HG03159 (cell line): ENCODE data around the gene AKAP7.
"Not testable (repeated sequence)": the region's sequence is repeated elsewhere in the genome, so short reads cannot be mapped to it uniquely, and the experiment has no call there.

Experiments
- ATAC-seq: cut with Tn5 transposase; IDR thresholded peaks from one replicate; pipeline ENCODE4 v1.9.1; 2021; ENCODE audit warnings: mild to moderate bottlenecking, moderate library complexity; ENCODE audit not compliant: unreplicated experiment

AKAP7 gene

GRCh38 chr6:131135244-131136020 is at the start of gene AKAP7:
TSS of gene AKAP7 (plus strand) at chr6:131135467. CDS start at chr6:131135764, 297 bp downstream.
- ATAC-seq, result peak; percentile 74

- ATAC-seq, result not testable (repeated sequence)
Observed at GRCh38 chr6:131090339-131090738, 44.9 kb upstream of the AKAP7 start.

GRCh38 chr6:131091944-131092343 is 43.3 kb upstream of the AKAP7 start:
- ATAC-seq, result not testable (repeated sequence)

GRCh38 chr6:131093334-131093733 is 41.9 kb upstream of the AKAP7 start:
- no peak for ATAC-seq

GRCh38 chr6:131096786-131097185 is 38.5 kb upstream of the AKAP7 start:
- ATAC-seq, result no peak

- no peak for ATAC-seq
Observed at GRCh38 chr6:131101911-131102680, 33.2 kb upstream of the AKAP7 start.

GRCh38 chr6:131103296-131103695 is 32.0 kb upstream of the AKAP7 start:
- ATAC-seq, result no peak

GRCh38 chr6:131103901-131104300 is 31.4 kb upstream of the AKAP7 start:
- no peak for ATAC-seq

- ATAC-seq, result no peak
Observed at GRCh38 chr6:131107151-131107550, 28.1 kb upstream of the AKAP7 start.

GRCh38 chr6:131112249-131112648 is 23.0 kb upstream of the AKAP7 start:
- ATAC-seq, result no peak

- no peak for ATAC-seq
Observed at GRCh38 chr6:131115651-131116050, 19.6 kb upstream of the AKAP7 start.

GRCh38 chr6:131116321-131116720 is 18.9 kb upstream of the AKAP7 start:
- ATAC-seq, result no peak

- ATAC-seq, result no peak
Observed at GRCh38 chr6:131116755-131117360, 18.4 kb upstream of the AKAP7 start.

GRCh38 chr6:131117878-131118277 is 17.4 kb upstream of the AKAP7 start:
- ATAC-seq, result peak; percentile 49

- no peak for ATAC-seq
Observed at GRCh38 chr6:131122007-131122406, 13.3 kb upstream of the AKAP7 start.

- no peak for ATAC-seq
Observed at GRCh38 chr6:131122516-131122915, 12.8 kb upstream of the AKAP7 start.

- ATAC-seq, result no peak
Observed at GRCh38 chr6:131124336-131125071, 10.8 kb upstream of the AKAP7 start.

GRCh38 chr6:131125431-131125830 is 9.8 kb upstream of the AKAP7 start:
- ATAC-seq, result no peak

GRCh38 chr6:131129689-131130553 is 5.3 kb upstream of the AKAP7 start:
- no peak for ATAC-seq

GRCh38 chr6:131130554-131130940 is 4.7 kb upstream of the AKAP7 start:
- no peak for ATAC-seq
